Cardiac muscle cell (in vitro differentiated cells and primary cell): ENCODE data around the gene FAM3C. TPM values are rescaled to one million over a fixed set of nuclear protein-coding genes. Genes with fewer than 3 reads are reported as not detected.
"Not testable (repeated sequence)": the region's sequence is repeated elsewhere in the genome, so short reads cannot be mapped to it uniquely, and the experiment has no call there.

Source experiments
- DNase-seq, 2 donors: peaks; one replicate each; pipeline versions ENCODE4 v3.0.0 to v3.0.0-alpha.2; 2010 to 2017; ENCODE audit warnings: low read depth in 1 of 2, low spot score in 1 of 2
- H3K27ac ChIP-seq: fragments of 200-600 bp; sonication (generic); 2 replicates; pipeline ENCODE4 v1.5.1; 2016
- H3K27me3 ChIP-seq: fragments of 200-600 bp; sonication (generic); 2 replicates; pipeline ENCODE4 v1.6.0; 2016; ENCODE audit warnings: control low read depth
- H3K36me3 ChIP-seq: fragments of 200-600 bp; sonication (generic); 2 replicates; pipeline ENCODE4 v1.5.1; 2016; ENCODE audit warnings: control low read depth
- H3K4me1 ChIP-seq: fragments of 200-600 bp; sonication (generic); 2 replicates; pipeline ENCODE4 v1.8.1; 2017; ENCODE audit warnings: low read depth, mild to moderate bottlenecking, mixed run types
- H3K4me3 ChIP-seq: fragments of 200-600 bp; sonication (generic); 2 replicates; pipeline ENCODE4 v1.5.1; 2016; ENCODE audit warnings: mild to moderate bottlenecking
- H3K9me3 ChIP-seq: fragments of 200-600 bp; sonication (generic); 2 replicates; pipeline ENCODE4 v1.5.1; 2017; ENCODE audit warnings: low read depth, mild to moderate bottlenecking, control low read depth
- CTCF ChIP-seq: IDR thresholded peaks from 2 replicates; pipeline ENCODE4 v1.5.1; 2012; ENCODE audit warnings: low read depth, mild to moderate bottlenecking, low read length
- polyA plus RNA-seq: library from polyadenylated mRNA; unstranded; fragments of >200 nt; fragmentation: Nextera tagmentation; extraction: Ambion mirVana; gene quantifications from 2 replicates; pipeline ENCODE4 v1.2.1, GENCODE V29; 2016
- total RNA-seq: library from RNA; depleted of rRNA; stranded (reverse); fragments of >200 nt; gene quantifications from 2 replicates; pipeline ENCODE4 v1.2.3, GENCODE V29; 2016

Gene FAM3C
- total and polyA plus RNA-seq, 2 experiments from 2014 or later: 33.2 to 70.1 TPM

GRCh38 chr7:121323515-121324302 lies 72.4 kb downstream of the FAM3C start:
- Histone ChIP-seq H3K36me3 (no peaks in the 10 kb centered on the region), H3K9me3 (no peaks in the 10 kb centered on the region), H3K27me3 (peaks cover 12% of the 10 kb centered on the region), H3K4me1 (no peaks in the 10 kb centered on the region), H3K4me3 (no peak overlapping the region), H3K27ac (no peak overlapping the region)
- no peak for TF ChIP-seq CTCF
- DNase-seq: peak in 1 of 2 donors; percentile 8

- H3K4me1 ChIP-seq: no peaks in the 10 kb centered on the region
- H3K4me3 ChIP-seq: no peak overlapping the region
- TF ChIP-seq CTCF: no peak
- no peaks in the 10 kb centered on the region for H3K27me3 ChIP-seq
- H3K9me3 ChIP-seq: no peaks in the 10 kb centered on the region
- H3K36me3 ChIP-seq: no peaks in the 10 kb centered on the region
- DNase-seq: no peak
- no peak overlapping the region for H3K27ac ChIP-seq
Measured at GRCh38 chr7:121322460-121322859, 73.6 kb downstream of the FAM3C start.

DNA sequence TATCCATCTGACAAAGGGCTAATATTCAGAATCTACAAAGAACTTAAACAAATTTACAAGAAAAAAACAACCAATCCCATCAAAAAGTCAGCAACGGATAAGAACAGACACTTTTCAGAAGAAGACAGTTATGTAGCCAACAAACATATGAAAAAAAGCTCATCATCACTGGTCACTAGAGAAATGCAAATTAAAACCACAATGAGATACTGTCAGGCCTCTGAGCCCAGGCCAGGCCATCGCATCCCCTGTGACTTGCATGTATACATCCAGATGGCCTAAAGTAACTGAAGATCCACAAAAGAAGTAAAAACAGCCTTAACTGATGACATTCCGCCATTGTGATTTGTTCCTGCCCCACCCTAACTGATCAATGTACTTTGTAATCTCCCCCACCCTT lies 80.9 kb downstream of the FAM3C start:
- not testable (repeated sequence) for H3K4me1 ChIP-seq

GRCh38 chr7:121313793-121314676 lies 82.1 kb downstream of the FAM3C start:
- Histone ChIP-seq H3K9me3 (no peaks in the 10 kb centered on the region), H3K27ac (no peak overlapping the region), H3K4me3 (no peak overlapping the region), H3K27me3 (no peaks in the 10 kb centered on the region), H3K4me1 (no peaks in the 10 kb centered on the region), H3K36me3 (no peaks in the 10 kb centered on the region)
- no peak for TF ChIP-seq CTCF
- peak in 1 of 2 donors; percentile 83 for DNase-seq

More for the DNA sequence above, 80.9 kb downstream of the FAM3C start:
- not testable (repeated sequence) for H3K9me3 ChIP-seq, DNase-seq, H3K27me3 ChIP-seq, H3K4me3 ChIP-seq, H3K36me3 ChIP-seq, H3K27ac ChIP-seq

GRCh38 chr7:121313220-121313792 lies 82.8 kb downstream of the FAM3C start:
- TF ChIP-seq CTCF: no peak

More at GRCh38 chr7:121313220-121313792, 82.8 kb downstream of the FAM3C start:
- Histone ChIP-seq H3K9me3 (no peaks in the 10 kb centered on the region), H3K27ac (no peak overlapping the region), H3K36me3 (no peaks in the 10 kb centered on the region), H3K27me3 (no peaks in the 10 kb centered on the region), H3K4me3 (no peak overlapping the region), H3K4me1 (no peaks in the 10 kb centered on the region)
- no peak for DNase-seq
